ENCODE results near the gene PIWIL1. TPM values are rescaled to one million over a fixed set of nuclear protein-coding genes. Genes with fewer than 3 reads are reported as not detected.

PIWIL1 gene
- total RNA-seq, 1 experiment from 2014 or later: not detected

GRCh38 chr12:130367003-130367402 is 29.3 kb downstream of the PIWIL1 start:
- no peaks in the 10 kb centered on the region for H3K36me3 ChIP-seq (ENCODE audit: insufficient read depth, low read length, poor library complexity, severe bottlenecking)
- H3K4me1 ChIP-seq (ENCODE audit: insufficient read depth, low read length, poor library complexity, severe bottlenecking): no peaks in the 10 kb centered on the region
- no TSS peak for BruUV-seq (replicated peaks)
- no peak overlapping the region for H3K4me3 ChIP-seq (ENCODE audit: low read depth, low read length, poor library complexity, severe bottlenecking)
- TF ChIP-seq EZH2 (IDR thresholded peaks at IDR 0.05; ENCODE audit: borderline replicate concordance, low read depth, low read length, poor library complexity, severe bottlenecking): no peak
- TF ChIP-seq, protein P1, sequence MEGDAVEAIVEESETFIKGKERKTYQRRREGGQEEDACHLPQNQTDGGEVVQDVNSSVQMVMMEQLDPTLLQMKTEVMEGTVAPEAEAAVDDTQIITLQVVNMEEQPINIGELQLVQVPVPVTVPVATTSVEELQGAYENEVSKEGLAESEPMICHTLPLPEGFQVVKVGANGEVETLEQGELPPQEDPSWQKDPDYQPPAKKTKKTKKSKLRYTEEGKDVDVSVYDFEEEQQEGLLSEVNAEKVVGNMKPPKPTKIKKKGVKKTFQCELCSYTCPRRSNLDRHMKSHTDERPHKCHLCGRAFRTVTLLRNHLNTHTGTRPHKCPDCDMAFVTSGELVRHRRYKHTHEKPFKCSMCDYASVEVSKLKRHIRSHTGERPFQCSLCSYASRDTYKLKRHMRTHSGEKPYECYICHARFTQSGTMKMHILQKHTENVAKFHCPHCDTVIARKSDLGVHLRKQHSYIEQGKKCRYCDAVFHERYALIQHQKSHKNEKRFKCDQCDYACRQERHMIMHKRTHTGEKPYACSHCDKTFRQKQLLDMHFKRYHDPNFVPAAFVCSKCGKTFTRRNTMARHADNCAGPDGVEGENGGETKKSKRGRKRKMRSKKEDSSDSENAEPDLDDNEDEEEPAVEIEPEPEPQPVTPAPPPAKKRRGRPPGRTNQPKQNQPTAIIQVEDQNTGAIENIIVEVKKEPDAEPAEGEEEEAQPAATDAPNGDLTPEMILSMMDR (conservative IDR thresholded peaks at IDR 0.05; ENCODE audit: low read depth, low read length): no peak
- ChIA-PET POLR2A (ENCODE audit: low non-redundant PET) (no interaction called here), CTCF (no interaction called here)
- H3K27me3 ChIP-seq (replicated peaks; ENCODE audit: insufficient read depth, low read depth, low read length, poor library complexity): peaks cover 91% of the 10 kb centered on the region
- no peak overlapping the region for H3K27ac ChIP-seq (ENCODE audit: low read depth, low read length, poor library complexity, severe bottlenecking)
- no peak for DNase-seq (ENCODE audit: low spot score)
- no peaks in the 10 kb centered on the region for H3K9me3 ChIP-seq (ENCODE audit: low read depth, low read length, poor library complexity, severe bottlenecking)
- intact Hi-C loops (cut with micrococcal nuclease; ENCODE audit: unreplicated experiment): no loop called here

- intact Hi-C loops (cut with micrococcal nuclease; ENCODE audit: unreplicated experiment): no loop called here
- POLR2A ChIA-PET (ENCODE audit: low non-redundant PET): no interaction called here
- no peak for TF ChIP-seq EZH2 (IDR thresholded peaks at IDR 0.05; ENCODE audit: borderline replicate concordance, low read depth, low read length, poor library complexity, severe bottlenecking)
- TF ChIP-seq, protein P1 (conservative IDR thresholded peaks at IDR 0.05; ENCODE audit: low read depth, low read length): no peak
- Histone ChIP-seq H3K27ac (ENCODE audit: low read depth, low read length, poor library complexity, severe bottlenecking) (no peak overlapping the region), H3K4me1 (ENCODE audit: insufficient read depth, low read length, poor library complexity, severe bottlenecking) (no peaks in the 10 kb centered on the region), H3K4me3 (ENCODE audit: low read depth, low read length, poor library complexity, severe bottlenecking) (no peak overlapping the region), H3K9me3 (ENCODE audit: low read depth, low read length, poor library complexity, severe bottlenecking) (no peaks in the 10 kb centered on the region), H3K27me3 (replicated peaks; ENCODE audit: insufficient read depth, low read depth, low read length, poor library complexity) (peaks cover 91% of the 10 kb centered on the region), H3K36me3 (ENCODE audit: insufficient read depth, low read length, poor library complexity, severe bottlenecking) (no peaks in the 10 kb centered on the region)
- no TSS peak for BruUV-seq (replicated peaks)
- no peak for DNase-seq (ENCODE audit: low spot score)
- CTCF ChIA-PET: no interaction called here
Measured at GRCh38 chr12:130367523-130367922, 29.8 kb downstream of the PIWIL1 start.

DNA sequence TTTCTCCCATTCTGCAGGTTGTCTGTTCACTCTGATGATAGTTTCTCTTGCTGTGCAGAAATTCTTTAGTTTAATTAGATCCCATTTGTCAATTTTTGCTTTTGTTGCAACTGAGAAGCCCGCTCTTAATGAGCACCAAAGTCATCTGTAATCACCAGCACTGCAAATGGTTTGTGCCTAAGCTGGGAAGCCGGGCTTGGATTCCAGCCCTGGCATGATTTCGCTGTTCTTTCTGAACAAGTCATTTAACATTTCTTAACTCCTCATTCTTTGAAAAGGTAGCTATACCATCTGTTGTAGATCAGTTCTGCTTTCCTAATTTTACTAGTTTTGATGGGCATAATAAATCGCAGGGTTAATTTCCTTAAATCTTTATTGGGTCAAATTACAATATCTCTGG is 32.1 kb downstream of the PIWIL1 start:
- Histone ChIP-seq H3K4me1 (ENCODE audit: insufficient read depth, low read length, poor library complexity, severe bottlenecking) (no peaks in the 10 kb centered on the region), H3K27ac (ENCODE audit: low read depth, low read length, poor library complexity, severe bottlenecking) (no peak overlapping the region), H3K36me3 (ENCODE audit: insufficient read depth, low read length, poor library complexity, severe bottlenecking) (no peaks in the 10 kb centered on the region), H3K9me3 (ENCODE audit: low read depth, low read length, poor library complexity, severe bottlenecking) (no peaks in the 10 kb centered on the region), H3K4me3 (ENCODE audit: low read depth, low read length, poor library complexity, severe bottlenecking) (no peak overlapping the region), H3K27me3 (replicated peaks; ENCODE audit: insufficient read depth, low read depth, low read length, poor library complexity) (peaks cover 92% of the 10 kb centered on the region)
- no TSS peak for BruUV-seq (replicated peaks)
- intact Hi-C loops (cut with micrococcal nuclease; ENCODE audit: unreplicated experiment): no loop called here
- TF ChIP-seq EZH2 (IDR thresholded peaks at IDR 0.05; ENCODE audit: borderline replicate concordance, low read depth, low read length, poor library complexity, severe bottlenecking): no peak
- TF ChIP-seq, protein P1 (conservative IDR thresholded peaks at IDR 0.05; ENCODE audit: low read depth, low read length): no peak
- CTCF ChIA-PET: no interaction called here
- POLR2A ChIA-PET (ENCODE audit: low non-redundant PET): no interaction called here
- no peak for DNase-seq (ENCODE audit: low spot score)
